A549 (cell line): ENCODE results near the gene BICRA. TPM values are rescaled to one million over a fixed set of nuclear protein-coding genes. Genes with fewer than 3 reads are reported as not detected.

Source experiments
- ATAC-seq, 2 experiments: fragments of 200-7000 bp in 1 of 2; fragments of >200 bp in 1 of 2; cut with Nextera tagmentation in 1 of 2; cut with Tn5 transposase in 1 of 2; 3 replicates each; pipeline versions ENCODE4 v1.8.0 to v1.9.1; 2018 to 2020; ENCODE audit warnings: mild to moderate bottlenecking in 1 of 2, moderate library complexity in 1 of 2
- CTCF ChIA-PET: fragments of 300-600 bp; sonication (Branson Sonifier 250); formaldehyde crosslinking; extraction: SDS; loops from one replicate; lab custom pipeline; 2021; ENCODE audit warnings: antibody characterized with exemption, inconsistent platforms; lab: Yijun Ruan, JAX
- POLR2A ChIA-PET: fragments of 350-600 bp; formaldehyde crosslinking; extraction: SDS; loops from one replicate; lab custom pipeline; 2021; ENCODE audit warnings: antibody characterized with exemption, inconsistent platforms; lab: Yijun Ruan, JAX
- DNase-seq, 2 experiments: peaks; one replicate each; pipeline versions ENCODE4 v3.0.0 to v3.0.0-alpha.2; 2011 to 2016; ENCODE audit warnings: low read depth in 1 of 2, low spot score in 1 of 2
- FAIRE-seq: peaks from 2 replicates; lab custom pipeline; 2011; peaks lifted over from hg19 to GRCh38; lab: Jason Lieb, UNC
- H3K27ac ChIP-seq, 2 experiments: fragments of >200 bp; sonication (Bioruptor Twin); formaldehyde crosslinking; 3 replicates each; pipeline ENCODE4 v1.5.1; 2016 to 2017
- H3K4me1 ChIP-seq: fragments of >200 bp; sonication (Bioruptor Twin); formaldehyde crosslinking; 3 replicates; pipeline ENCODE4 v1.6.1; 2016
- H3K4me2 ChIP-seq: fragments of >200 bp; sonication (Bioruptor Twin); formaldehyde crosslinking; 3 replicates; pipeline ENCODE4 v1.6.1; 2016
- H3K4me3 ChIP-seq: fragments of >200 bp; sonication (Bioruptor Twin); formaldehyde crosslinking; 3 replicates; pipeline ENCODE4 v1.5.1; 2016
- H3K9me3 ChIP-seq: fragments of >200 bp; sonication (Bioruptor Twin); formaldehyde crosslinking; 3 replicates; pipeline ENCODE4 v1.6.1; 2016
- BHLHE40 ChIP-seq: IDR thresholded peaks from 2 replicates; pipeline ENCODE4 v1.6.1; 2012; ENCODE audit warnings: low read depth, low read length, inconsistent platforms
- EHF ChIP-seq: fragments of 250-450 bp; sonication (Bioruptor Pico); IDR thresholded peaks from 2 replicates; pipeline ENCODE4 v1.5.0; 2020; ENCODE audit warnings: mild to moderate bottlenecking
- EHMT2 ChIP-seq: fragments of 200-600 bp; sonication (generic); IDR thresholded peaks from 2 replicates; pipeline ENCODE4 v1.6.1; 2016; ENCODE audit warnings: antibody characterized with exemption, low read depth, mild to moderate bottlenecking, moderate library complexity
- EP300 ChIP-seq, 2 experiments: fragments of >200 bp; sonication (Bioruptor Twin); formaldehyde crosslinking; IDR thresholded peaks; 2 replicates in 1 of 2; 3 replicates in 1 of 2; pipeline ENCODE4 v1.6.1; 2016 to 2017
- FOSB ChIP-seq: fragments of 250-450 bp; sonication (Bioruptor Pico); IDR thresholded peaks from 2 replicates; pipeline ENCODE4 v1.5.0; 2020; ENCODE audit warnings: mild to moderate bottlenecking, moderate library complexity
- FOSL2 ChIP-seq, 2 experiments: fragments of 450-650 bp in 1 of 2; fragments of >200 bp in 1 of 2; sonication (Bioruptor Twin) in 1 of 2; formaldehyde crosslinking; IDR thresholded peaks; 2 replicates each; pipeline versions ENCODE4 v1.5.0 to v1.6.1; 2016 to 2020; ENCODE audit warnings: mild to moderate bottlenecking in 1 of 2, moderate library complexity in 1 of 2
- HEYL ChIP-seq: fragments of 250-450 bp; sonication (Bioruptor Pico); IDR thresholded peaks from 2 replicates; pipeline ENCODE4 v1.8.0; 2021; ENCODE audit warnings: mild to moderate bottlenecking, moderate library complexity
- HOXA7 ChIP-seq: fragments of 250-450 bp; sonication (Bioruptor Pico); IDR thresholded peaks from 2 replicates; pipeline ENCODE4 v1.5.0; 2020; ENCODE audit warnings: mild to moderate bottlenecking, moderate library complexity
- JUN ChIP-seq, 2 experiments: fragments of >200 bp; sonication (Bioruptor Twin); formaldehyde crosslinking; IDR thresholded peaks; 2 replicates in 1 of 2; 3 replicates in 1 of 2; pipeline ENCODE4 v1.6.1; 2016 to 2017
- JUNB ChIP-seq: fragments of >200 bp; sonication (Bioruptor Twin); formaldehyde crosslinking; IDR thresholded peaks from 2 replicates; pipeline ENCODE4 v1.6.1; 2016
- KDM5A ChIP-seq: fragments of 200-600 bp; sonication (generic); IDR thresholded peaks from 2 replicates; pipeline ENCODE4 v1.6.1; 2016; ENCODE audit warnings: antibody characterized with exemption, mild to moderate bottlenecking
- MYC ChIP-seq: IDR thresholded peaks from 2 replicates; pipeline ENCODE4 v1.6.1; 2012; ENCODE audit warnings: mild to moderate bottlenecking, inconsistent platforms, low read length, improper control_type of control experiment, borderline replicate concordance
- NFE2L2 ChIP-seq: fragments of 150-350 bp; conservative IDR thresholded peaks from 2 replicates; pipeline ENCODE4 v1.6.1; 2014; ENCODE audit warnings: low read length
- NPAS2 ChIP-seq: fragments of 250-450 bp; sonication (Bioruptor Pico); IDR thresholded peaks from 2 replicates; pipeline ENCODE4 v1.8.0; 2022; ENCODE audit warnings: mild to moderate bottlenecking, moderate library complexity, borderline replicate concordance
- RAD21 ChIP-seq, 2 experiments: fragments of >200 bp in 1 of 2; sonication (Bioruptor Twin) in 1 of 2; formaldehyde crosslinking in 1 of 2; IDR thresholded peaks in 1 of 2; conservative IDR thresholded peaks in 1 of 2; 2 replicates in 1 of 2; 3 replicates in 1 of 2; pipeline ENCODE4 v1.6.1; 2012 to 2018; ENCODE audit warnings: inconsistent platforms in 1 of 2
- RFX5 ChIP-seq: fragments of 450-650 bp; IDR thresholded peaks from 2 replicates; pipeline ENCODE4 v1.7.1; 2014; ENCODE audit warnings: antibody characterized with exemption, mild to moderate bottlenecking, moderate library complexity
- SMC3 ChIP-seq: fragments of >200 bp; sonication (Bioruptor Twin); formaldehyde crosslinking; IDR thresholded peaks from 3 replicates; pipeline ENCODE4 v1.6.1; 2018; ENCODE audit warnings: inconsistent platforms
- TFCP2L1 ChIP-seq: fragments of 250-450 bp; sonication (Bioruptor Pico); IDR thresholded peaks from 2 replicates; pipeline ENCODE4 v1.5.0; 2021; ENCODE audit warnings: mild to moderate bottlenecking
- TP53 ChIP-seq: fragments of 250-450 bp; sonication (Bioruptor Pico); IDR thresholded peaks from 2 replicates; pipeline ENCODE4 v1.5.0; 2021; ENCODE audit warnings: mild to moderate bottlenecking, moderate library complexity
- ZC3H11A ChIP-seq: fragments of 450-650 bp; IDR thresholded peaks from 2 replicates; pipeline ENCODE4 v1.6.1; 2014; ENCODE audit warnings: antibody characterized with exemption, mild to moderate bottlenecking
- ZNF302 ChIP-seq: fragments of 250-450 bp; sonication (Bioruptor Pico); IDR thresholded peaks from 2 replicates; pipeline ENCODE4 v1.9.0; 2021; ENCODE audit warnings: inconsistent platforms, mild to moderate bottlenecking, moderate library complexity
- ZSCAN20 ChIP-seq: fragments of 250-450 bp; sonication (Bioruptor Pico); IDR thresholded peaks from 2 replicates; pipeline ENCODE4 v1.8.0; 2022; ENCODE audit warnings: mild to moderate bottlenecking, moderate library complexity
- WGBS: methylation state at CpG from one replicate; pipeline ENCODE4 v1.1.6; 2017; ENCODE audit errors: missing lambda C conversion rate; 5-methylcytosine and 5-hydroxymethylcytosine counted together
- polyA plus RNA-seq, 4 experiments: library from polyadenylated mRNA; depleted of rRNA in 3 of 4; stranded (reverse); fragments of >200 nt; fragmentation: RNase III in 1 of 4; extraction: RNeasy Plus Mini Kit Qiagen cat#74134 plus additional on column Dnase treatment in 1 of 4; gene quantifications; 2 replicates in 3 of 4; 3 replicates in 1 of 4; pipeline ENCODE4 v1.2.3, GENCODE V29; 2011 to 2017
- TF ChIP-seq, protein P1 (sequence below): fragments of >200 bp; sonication (Bioruptor Twin); formaldehyde crosslinking; IDR thresholded peaks from 3 replicates; pipeline ENCODE4 v1.5.1; 2016
- TF ChIP-seq, protein P2 (sequence below): IDR thresholded peaks from 2 replicates; pipeline ENCODE4 v1.6.1; 2012; ENCODE audit warnings: low read depth, borderline replicate concordance
- TF ChIP-seq, protein P3 (sequence below): fragments of >200 bp; sonication (Bioruptor Twin); formaldehyde crosslinking; IDR thresholded peaks from 3 replicates; pipeline ENCODE4 v1.6.1; 2016

Gene BICRA
- polyA plus RNA-seq, 2 of the 4 experiments (the other 2 are of a cell fraction) = 0.83 to 12.4 TPM

DNA sequence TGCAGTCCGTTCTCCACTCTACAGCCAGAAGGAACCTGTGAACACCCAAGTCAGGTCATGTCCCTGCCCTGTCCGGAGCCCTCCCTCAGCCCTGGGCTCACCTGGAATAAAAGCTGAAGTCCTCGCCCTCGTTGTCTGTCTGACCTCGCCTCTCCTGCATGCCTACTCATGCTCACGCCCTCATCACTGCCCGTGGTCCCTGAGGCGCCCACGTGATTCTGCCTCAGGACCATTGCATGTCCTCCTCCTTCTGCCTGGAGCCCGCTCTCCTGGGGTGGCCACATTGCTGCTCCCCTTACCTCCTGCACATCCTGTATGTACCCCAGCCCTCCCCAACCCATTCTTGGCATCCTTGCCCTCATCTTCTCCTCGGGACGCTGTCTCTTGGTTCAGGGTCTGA, 42.2 kb downstream of the BICRA start:
- CTCF ChIA-PET = interaction anchor here (1.5 kb wide), 1 partner anchor 214 kb away, joined by 3 read pairs; no protein-coding TSS in a partner anchor

DNA sequence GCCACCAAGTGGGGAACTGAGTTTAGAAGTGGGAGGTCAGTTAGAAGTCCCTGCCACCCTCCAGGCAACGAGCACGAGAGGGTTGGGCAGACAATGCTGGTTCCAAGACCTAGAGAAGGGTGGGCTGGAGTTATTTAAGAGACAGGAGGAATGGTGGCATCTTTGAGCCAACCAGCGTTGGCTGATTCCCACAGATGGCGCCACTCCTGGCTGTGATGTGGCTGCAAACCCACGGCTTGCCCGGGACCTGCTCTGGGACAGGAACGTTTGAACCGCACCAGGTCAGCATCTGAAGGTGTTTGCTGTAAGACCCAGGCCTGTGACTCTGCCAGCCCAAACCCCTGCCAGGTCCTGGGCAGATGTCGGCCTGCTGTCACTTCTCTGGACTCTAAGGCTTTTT, 42.8 kb downstream of the BICRA start:
- no peak for DNase-seq
- H3K9me3 ChIP-seq = no peaks in the 10 kb centered on the region
- TF ChIP-seq, protein P1, sequence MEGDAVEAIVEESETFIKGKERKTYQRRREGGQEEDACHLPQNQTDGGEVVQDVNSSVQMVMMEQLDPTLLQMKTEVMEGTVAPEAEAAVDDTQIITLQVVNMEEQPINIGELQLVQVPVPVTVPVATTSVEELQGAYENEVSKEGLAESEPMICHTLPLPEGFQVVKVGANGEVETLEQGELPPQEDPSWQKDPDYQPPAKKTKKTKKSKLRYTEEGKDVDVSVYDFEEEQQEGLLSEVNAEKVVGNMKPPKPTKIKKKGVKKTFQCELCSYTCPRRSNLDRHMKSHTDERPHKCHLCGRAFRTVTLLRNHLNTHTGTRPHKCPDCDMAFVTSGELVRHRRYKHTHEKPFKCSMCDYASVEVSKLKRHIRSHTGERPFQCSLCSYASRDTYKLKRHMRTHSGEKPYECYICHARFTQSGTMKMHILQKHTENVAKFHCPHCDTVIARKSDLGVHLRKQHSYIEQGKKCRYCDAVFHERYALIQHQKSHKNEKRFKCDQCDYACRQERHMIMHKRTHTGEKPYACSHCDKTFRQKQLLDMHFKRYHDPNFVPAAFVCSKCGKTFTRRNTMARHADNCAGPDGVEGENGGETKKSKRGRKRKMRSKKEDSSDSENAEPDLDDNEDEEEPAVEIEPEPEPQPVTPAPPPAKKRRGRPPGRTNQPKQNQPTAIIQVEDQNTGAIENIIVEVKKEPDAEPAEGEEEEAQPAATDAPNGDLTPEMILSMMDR = 0 out of 3 replicates have a peak, but pooled peaks have one; percentile 12
- no peak for TF ChIP-seq TP53 (CRISPR knock-in tag)
- TF ChIP-seq, all 56 proteins: peak for 1
- ATAC-seq (no peak), FAIRE-seq (no peak)
- POLR2A ChIA-PET = no interaction called here
- WGBS = 86% methylated on average over 9 of the region's 9 CpGs
- CTCF ChIA-PET = interaction anchor here (1.0 to 1.5 kb wide), 2 partner anchors 61 to 215 kb away, joined by 3 read pairs; partner anchors contain the start of gene EHD2
- Histone ChIP-seq H3K27ac (no peak overlapping the region), H3K4me2 (no peak overlapping the region), H3K4me3 (no peak overlapping the region), H3K4me1 (peaks cover 21% of the 10 kb centered on the region)

More for the DNA sequence above, 42.2 kb downstream of the BICRA start:
- WGBS = 93% methylated on average over 12 of the region's 12 CpGs
- Histone ChIP-seq H3K9me3 (no peaks in the 10 kb centered on the region), H3K4me3 (no peak overlapping the region), H3K27ac (no peak overlapping the region), H3K4me2 (no peak overlapping the region), H3K4me1 (peaks cover 21% of the 10 kb centered on the region)
- POLR2A ChIA-PET = no interaction called here
- no peak for DNase-seq
- TF ChIP-seq ZNF302 (no peak), RFX5 (no peak), HOXA7 (no peak), FOSL2 (IDR thresholded peaks at IDR 0.05) (no peak), FOSL2 (CRISPR knock-in tag; IDR thresholded peaks at IDR 0.05) (no peak), EHF (CRISPR knock-in tag) (no peak), EP300 (IDR thresholded peaks at IDR 0.05) (no peak), TFCP2L1 (no peak), SMC3 (no peak), ZC3H11A (no peak), FOSB (no peak), MYC (no peak), RAD21 (conservative IDR thresholded peaks at IDR 0.05 in 1 of 2, IDR thresholded peaks at IDR 0.05 in 1 of 2) (no peak)
- TF ChIP-seq, protein P1 = no peak
- TF ChIP-seq, protein P2, sequence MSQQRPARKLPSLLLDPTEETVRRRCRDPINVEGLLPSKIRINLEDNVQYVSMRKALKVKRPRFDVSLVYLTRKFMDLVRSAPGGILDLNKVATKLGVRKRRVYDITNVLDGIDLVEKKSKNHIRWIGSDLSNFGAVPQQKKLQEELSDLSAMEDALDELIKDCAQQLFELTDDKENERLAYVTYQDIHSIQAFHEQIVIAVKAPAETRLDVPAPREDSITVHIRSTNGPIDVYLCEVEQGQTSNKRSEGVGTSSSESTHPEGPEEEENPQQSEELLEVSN = no peak
- TF ChIP-seq, protein P3, sequence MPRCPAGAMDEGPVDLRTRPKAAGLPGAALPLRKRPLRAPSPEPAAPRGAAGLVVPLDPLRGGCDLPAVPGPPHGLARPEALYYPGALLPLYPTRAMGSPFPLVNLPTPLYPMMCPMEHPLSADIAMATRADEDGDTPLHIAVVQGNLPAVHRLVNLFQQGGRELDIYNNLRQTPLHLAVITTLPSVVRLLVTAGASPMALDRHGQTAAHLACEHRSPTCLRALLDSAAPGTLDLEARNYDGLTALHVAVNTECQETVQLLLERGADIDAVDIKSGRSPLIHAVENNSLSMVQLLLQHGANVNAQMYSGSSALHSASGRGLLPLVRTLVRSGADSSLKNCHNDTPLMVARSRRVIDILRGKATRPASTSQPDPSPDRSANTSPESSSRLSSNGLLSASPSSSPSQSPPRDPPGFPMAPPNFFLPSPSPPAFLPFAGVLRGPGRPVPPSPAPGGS = no peak
- ATAC-seq = no peak
- FAIRE-seq = no peak

DNA sequence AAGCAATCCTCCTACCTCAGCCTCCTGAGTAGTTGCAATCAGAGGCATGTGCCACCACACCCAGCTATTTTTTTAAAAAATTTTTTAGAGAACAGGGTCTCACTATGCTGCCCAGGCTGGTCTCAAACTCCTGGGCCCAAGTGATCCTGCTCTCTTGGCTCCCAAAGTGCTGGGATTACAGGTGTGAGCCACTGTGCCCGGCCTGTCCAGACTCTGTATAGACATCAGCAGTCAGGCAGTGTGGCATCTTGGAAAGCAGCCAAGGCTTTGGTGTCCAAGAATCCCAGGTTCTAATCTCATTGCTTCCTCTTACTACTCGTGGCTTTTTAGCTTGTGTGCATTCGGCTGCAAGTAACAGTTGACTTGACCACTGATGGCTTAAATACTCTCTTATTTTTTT, 43.4 kb downstream of the BICRA start:
- FAIRE-seq = no peak
- no peak overlapping the region for H3K27ac ChIP-seq
- ChIA-PET CTCF (interaction anchor here (1.0 to 2.3 kb wide), 4 partner anchors 53 to 215 kb away, joined by 3 to 5 read pairs (median 3); partner anchors contain the start of genes EHD2 and NAPA), POLR2A (interaction anchor here (0.5 kb wide), 1 partner anchor 35 kb away, joined by 3 read pairs; no protein-coding TSS in a partner anchor)
- WGBS = 83% methylated on average over 3 of the region's 3 CpGs
- no peak overlapping the region for H3K4me3 ChIP-seq
- no peak for DNase-seq
- TF ChIP-seq EHMT2 (no peak), KDM5A (no peak), FOSL2 (IDR thresholded peaks at IDR 0.05) (no peak), FOSL2 (CRISPR knock-in tag; IDR thresholded peaks at IDR 0.05) (no peak), HEYL (CRISPR knock-in tag) (no peak), NFE2L2 (no peak), HOXA7 (no peak), BHLHE40 (no peak), RAD21 (conservative IDR thresholded peaks at IDR 0.05 in 1 of 2, IDR thresholded peaks at IDR 0.05 in 1 of 2) (no peak), NPAS2 (CRISPR knock-in tag) (no peak), JUNB (no peak), JUN (IDR thresholded peaks at IDR 0.05) (no peak), ZSCAN20 (CRISPR knock-in tag) (no peak), TP53 (CRISPR knock-in tag) (no peak)
- no peak overlapping the region for H3K4me2 ChIP-seq
- peaks cover 21% of the 10 kb centered on the region for H3K4me1 ChIP-seq
- no peaks in the 10 kb centered on the region for H3K9me3 ChIP-seq
- no peak for ATAC-seq
